Glomerular visceral epithelial cell (primary cell): Measurements from ENCODE around the gene SORCS1.

Source experiments
- DNase-seq: peaks from one replicate; pipeline ENCODE4 v3.0.0-alpha.2; 2016; ENCODE audit errors: extremely low spot score

The SORCS1 gene

DNA sequence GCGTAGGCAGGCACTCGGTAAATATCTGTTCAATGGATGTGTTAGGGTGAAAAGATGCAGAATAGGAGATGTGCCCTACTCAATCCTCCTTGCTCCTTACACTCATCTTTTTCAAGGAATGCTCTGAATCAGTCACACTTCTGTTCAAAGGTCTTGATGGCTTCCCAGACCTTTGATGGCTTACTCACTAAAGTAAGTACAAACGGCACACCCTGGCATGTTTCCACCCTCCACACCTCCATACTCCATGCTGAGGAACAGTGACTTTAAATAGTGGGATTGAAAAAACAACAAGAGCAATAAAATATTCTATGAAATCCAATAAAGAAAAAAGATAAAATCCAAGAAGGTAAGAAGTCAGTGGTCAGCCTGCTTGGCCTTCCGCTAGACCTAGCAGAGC is 569.2 kb downstream of the SORCS1 start:
- DNase-seq = no peak

GRCh38 chr10:106593876-106594275 is 570.6 kb downstream of the SORCS1 start:
- no peak for DNase-seq

- no peak for DNase-seq
Measured at GRCh38 chr10:106592396-106592795, 572.1 kb downstream of the SORCS1 start.

DNA sequence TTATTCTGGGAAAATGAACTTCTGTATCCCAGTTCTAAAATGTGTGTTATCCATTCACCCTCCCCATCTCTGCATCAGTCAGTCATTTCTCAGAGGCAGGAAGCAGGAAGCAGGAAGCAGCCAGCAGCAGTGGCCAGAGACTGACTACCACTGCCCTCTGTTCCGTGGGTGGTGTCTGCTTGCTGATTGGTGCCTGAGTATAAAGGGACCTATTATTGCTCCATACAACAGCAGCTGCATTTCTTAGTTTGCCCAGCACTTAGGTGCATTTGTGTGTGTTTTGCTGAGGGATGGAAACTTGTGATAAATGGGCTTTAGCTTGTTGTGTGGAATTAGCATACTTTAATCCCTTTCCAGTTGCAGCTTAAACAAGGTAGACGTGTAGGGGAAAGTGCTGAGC is 582.2 kb downstream of the SORCS1 start:
- no peak for DNase-seq

DNA sequence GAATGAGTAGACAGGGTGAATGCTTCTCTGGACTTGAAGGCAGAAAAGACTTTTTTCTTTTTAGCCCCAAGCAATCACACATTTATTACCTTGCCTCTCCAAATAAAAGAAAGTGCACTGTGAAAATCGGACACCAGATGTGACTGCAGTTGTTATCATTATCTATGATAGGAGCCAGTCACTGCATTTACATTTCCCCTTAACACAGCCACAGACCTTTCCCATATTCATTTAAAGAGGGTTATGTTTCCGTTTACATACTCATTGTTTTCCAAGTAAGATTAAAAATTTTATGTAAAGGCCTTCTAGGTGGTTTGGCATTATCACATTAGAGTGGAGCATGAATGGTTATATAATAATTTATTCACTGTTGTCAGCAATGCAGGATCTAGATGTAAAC is 586.8 kb downstream of the SORCS1 start:
- no peak for DNase-seq

DNA sequence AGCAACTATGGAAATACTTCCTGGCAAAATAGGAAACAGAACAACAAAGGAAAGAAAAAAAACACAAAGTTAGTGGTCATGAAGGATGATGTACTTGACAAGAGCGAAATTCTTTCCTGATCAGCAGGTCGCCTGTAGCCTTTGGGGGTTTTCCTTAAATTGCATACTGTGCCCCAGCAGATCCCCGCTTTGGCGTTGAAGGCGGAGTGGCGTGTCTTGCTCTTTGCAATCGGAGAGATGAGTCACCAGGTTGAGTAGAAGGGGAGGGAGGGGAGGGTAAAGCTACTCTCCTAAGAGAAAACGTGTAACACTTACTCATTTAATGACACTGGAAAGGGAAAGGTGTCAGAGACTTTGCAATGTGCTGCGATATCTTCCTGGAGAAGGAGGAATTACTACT is 587.2 kb downstream of the SORCS1 start:
- no peak for DNase-seq

GRCh38 chr10:106576534-106576933 is 588.0 kb downstream of the SORCS1 start:
- DNase-seq = no peak

GRCh38 chr10:106573106-106573505 is 591.4 kb downstream of the SORCS1 start:
- no peak for DNase-seq

DNA sequence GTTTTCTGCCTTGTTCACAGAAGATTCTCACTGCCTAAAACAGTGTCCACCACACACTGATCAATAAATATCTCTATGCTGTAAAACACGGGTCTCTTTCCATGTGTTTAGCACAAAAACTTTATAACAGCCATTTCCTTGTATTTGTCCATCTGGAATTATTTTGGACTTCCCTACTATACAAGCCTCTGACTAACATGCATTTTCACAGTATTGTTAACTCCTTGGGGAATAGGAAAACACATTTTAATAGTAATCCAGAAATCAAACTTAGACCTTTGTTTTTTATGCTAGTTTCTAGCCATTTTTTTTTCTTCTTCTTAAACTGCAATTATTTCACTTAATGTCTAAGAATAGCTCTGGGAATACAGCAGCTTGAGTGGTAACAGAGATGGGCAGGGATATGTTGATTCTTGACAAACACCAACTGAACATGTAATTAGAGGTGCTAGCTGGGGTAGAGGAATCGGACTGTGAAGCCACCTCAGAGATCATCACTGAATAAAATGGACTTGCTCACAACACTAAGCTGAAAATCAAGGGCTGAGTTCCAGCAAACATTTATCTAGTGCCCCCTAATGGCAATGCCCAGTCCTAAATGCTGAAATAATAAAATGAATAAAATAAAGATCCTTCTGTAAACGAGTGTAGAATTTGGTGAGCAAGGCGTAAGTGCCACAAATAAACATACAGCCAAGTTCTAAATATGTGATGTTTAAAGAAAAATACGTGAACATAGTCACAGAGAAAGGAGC is 593.1 kb downstream of the SORCS1 start:
- DNase-seq = no peak

DNA sequence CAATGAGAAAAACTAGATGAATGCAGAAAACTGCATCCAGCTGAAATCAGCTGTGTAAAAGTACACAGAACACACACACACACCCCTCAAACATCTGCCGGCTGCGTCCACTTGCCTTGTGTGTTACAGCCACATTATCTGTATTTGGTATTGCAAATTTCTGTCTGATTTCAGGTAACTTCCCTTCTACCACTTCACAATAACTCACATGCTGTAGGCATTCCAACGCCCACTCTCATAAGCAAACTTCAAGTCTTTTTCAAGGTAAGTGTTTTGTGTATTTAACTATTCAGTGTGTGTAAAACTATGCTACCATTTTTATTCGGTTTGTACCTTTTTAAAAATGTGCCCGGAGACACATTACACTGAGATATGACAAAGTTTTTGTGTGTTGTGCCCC is 594.2 kb downstream of the SORCS1 start:
- no peak for DNase-seq

- DNase-seq = no peak
Measured at GRCh38 chr10:106567629-106568028, 596.9 kb downstream of the SORCS1 start.

- no peak for DNase-seq
Measured at GRCh38 chr10:106566873-106567272, 597.6 kb downstream of the SORCS1 start.

- DNase-seq = no peak
Measured at GRCh38 chr10:106565546-106565945, 599.0 kb downstream of the SORCS1 start.

- no peak for DNase-seq
Measured at GRCh38 chr10:106563384-106563783, 601.1 kb downstream of the SORCS1 start.

DNA sequence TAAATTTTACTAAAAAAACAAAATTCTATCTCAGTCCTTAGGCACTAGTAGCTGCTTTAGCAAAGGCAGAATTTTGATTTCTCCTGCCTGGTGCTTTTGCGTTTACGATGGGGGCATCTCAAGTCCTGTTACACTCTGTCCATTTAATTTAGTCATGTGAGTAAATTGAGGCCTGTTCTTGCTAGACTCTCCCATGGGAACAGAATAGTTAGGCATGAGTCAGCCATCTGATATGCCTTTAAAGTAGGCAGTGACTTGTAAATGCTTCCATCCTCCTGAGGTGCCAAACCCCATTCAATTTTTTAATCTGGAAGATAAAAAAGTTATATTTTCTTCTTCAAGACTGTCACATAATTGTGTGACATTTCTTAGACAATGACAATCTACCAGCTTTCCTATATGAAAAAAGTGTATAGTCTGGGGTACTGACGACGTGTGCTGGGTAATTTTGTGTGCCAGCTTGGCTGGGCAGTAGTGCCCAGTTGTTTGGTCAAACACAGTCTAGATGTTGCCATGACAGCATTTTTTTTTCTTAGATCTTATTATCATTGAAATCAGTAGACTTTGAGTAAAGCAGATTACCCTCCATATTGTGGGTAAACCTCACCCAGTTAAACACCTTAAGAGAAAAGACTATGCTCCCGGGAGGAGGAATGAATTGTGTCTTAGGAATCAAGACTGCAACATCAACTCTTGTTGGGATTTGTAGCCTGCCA is 603.4 kb downstream of the SORCS1 start:
- no peak for DNase-seq

DNA sequence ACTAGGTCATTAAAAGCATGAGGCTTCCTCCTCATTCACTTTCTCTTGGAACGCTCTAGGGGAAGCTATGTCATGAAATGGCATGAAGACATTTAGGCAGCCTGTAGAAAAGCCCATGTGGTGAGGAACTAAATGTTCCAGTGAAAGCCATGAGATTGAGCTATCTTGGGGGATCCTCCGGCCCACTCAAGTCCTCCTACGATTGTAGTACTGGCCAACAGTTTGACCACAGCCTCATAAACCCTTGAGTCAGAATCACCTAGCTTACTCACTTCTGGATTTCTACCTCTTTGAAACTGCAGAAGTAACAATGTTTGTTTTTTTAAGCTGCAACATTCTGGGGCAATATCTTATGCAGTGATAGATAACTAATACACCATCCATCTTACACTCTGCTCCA is 605.1 kb downstream of the SORCS1 start:
- DNase-seq = no peak

DNA sequence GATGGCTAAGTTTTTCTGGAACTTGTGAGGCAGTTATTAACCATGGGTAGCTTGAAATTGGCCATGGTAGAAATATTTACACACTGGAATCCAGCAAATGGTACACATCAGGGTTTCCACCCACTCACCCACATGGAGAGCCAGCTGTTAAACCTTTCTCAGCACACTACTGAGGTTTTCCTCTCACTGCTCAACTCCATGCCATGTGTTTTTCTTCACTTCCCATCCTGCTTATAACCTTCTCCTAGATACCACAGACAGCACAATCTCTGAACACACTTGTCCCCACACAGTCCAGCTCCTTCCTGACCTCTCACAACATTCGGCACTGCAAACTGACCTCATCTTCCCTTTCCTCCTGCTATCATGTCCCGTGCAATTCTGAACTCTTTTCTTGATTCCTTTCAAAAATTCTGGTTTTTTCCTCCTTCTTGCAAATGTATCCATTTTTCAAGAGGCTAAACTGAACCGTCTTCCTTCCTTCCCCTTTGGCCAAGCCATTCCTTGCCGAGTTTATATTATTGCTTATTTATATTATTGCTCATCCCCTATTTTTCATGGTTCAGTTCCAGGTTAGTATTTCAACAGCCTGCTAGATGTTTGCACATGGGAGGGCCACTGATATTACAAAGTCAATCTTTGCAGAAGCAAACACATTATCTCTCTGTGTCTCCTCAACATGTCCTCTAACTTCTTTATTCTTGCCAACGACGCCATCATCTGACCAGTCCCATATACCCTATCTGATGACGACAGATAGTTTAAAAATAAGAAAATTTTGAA is 606.4 kb downstream of the SORCS1 start:
- no peak for DNase-seq

DNA sequence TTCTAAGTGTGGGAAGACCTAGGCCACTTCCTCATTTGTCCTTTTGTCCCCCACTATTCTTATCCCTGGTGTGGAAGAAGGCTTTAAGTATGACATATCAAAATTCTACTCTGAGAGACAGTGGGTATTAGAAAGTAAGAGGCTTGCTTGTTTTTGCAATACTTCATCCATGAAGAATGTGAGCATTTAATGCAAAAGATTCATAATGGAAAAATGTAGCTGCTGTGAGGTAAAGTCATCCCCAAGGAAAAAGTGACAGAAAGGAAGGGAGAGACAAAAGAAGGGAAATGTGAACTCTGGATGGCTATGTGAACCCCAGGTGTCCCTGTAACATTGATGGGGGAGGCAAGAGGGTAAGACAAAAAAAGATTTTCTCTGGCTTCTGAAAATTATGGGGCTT is 607.5 kb downstream of the SORCS1 start:
- no peak for DNase-seq

- DNase-seq = no peak
Measured at GRCh38 chr10:106555599-106555998, 608.9 kb downstream of the SORCS1 start.

DNA sequence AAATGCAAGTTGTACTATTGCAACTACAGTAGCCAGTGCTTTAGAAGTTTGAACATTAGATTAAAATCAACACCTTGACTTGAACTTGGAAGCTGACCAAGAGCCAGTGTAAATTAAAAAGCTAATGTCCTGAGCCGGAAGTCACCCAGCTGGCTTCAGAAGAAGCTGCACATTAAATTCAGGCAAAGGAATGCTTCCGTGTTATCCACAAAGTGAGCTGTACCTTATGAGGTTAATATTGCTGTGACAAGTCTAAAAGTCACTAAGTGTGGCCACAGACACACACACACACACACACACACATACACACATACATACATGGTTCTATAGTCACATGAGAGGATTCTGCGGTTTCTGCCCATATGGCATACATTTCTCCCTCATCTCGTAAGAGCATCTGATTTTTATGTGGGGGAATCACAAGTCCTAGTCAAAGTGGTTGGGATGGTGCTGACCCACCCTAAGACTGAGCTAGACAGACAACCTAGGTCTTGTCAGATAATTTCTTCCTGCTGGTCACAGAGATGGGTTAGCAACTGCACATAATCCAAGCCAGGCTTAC is 612.9 kb downstream of the SORCS1 start:
- DNase-seq = no peak

DNA sequence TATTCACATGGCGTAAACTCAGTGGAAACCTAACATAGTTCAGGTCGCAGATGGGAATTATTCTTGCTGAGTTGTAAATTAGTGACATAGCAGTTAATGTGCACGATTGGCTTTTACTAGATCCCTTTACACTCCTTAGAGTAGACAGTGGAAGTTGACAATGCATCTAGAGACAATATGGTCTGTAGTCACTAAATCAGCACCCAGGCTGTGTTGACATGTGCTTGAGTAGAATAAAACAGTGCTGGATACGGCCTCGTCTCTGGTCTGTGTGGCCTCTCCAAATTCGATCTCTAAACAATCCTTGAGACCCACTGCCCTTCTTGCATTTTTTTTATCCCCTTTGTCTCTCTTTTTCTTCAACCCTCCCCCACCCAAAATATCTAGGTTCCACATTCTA is 615.7 kb downstream of the SORCS1 start:
- no peak for DNase-seq

GRCh38 chr10:106547047-106547635 is 617.4 kb downstream of the SORCS1 start:
- no peak for DNase-seq
